Measurements from ENCODE around the gene SMTNL2.

- TF ChIP-seq POLR2A (IDR thresholded peaks at IDR 0.05; ENCODE audit: low read depth, low read length) (no peak), POLR2AphosphoS5 (IDR thresholded peaks at IDR 0.05; ENCODE audit: low read depth, low read length) (no peak)
Measured at GRCh38 chr17:4556996-4557395, 27.3 kb upstream of the SMTNL2 start.

All from GM12892 (cell line).